Spleen (tissue), 11 donors: ENCODE measurements around the gene VAMP1. TPM values are rescaled to one million over a fixed set of nuclear protein-coding genes. Genes with fewer than 3 reads are reported as not detected.
"Not testable (repeated sequence)": the region's sequence is repeated elsewhere in the genome, so short reads cannot be mapped to it uniquely, and the experiment has no call there.

Source experiments
- DNase-seq: peaks from one replicate; pipeline ENCODE4 v3.0.0-alpha.2; 2020
- H3K27ac ChIP-seq, 8 donors: fragments of 200-600 bp; sonication (generic) in 7 of 8; 1 replicate in 4 of 8; 2 replicates in 4 of 8; pipeline versions ENCODE4 v1.5.0 to v1.8.0; 2016 to 2021; ENCODE audit warnings: inconsistent platforms in 4 of 8, mild to moderate bottlenecking in 4 of 8, moderate library complexity in 1 of 8
- H3K27me3 ChIP-seq, 7 donors: fragments of 200-600 bp; sonication (generic) in 6 of 7; replicated peaks in 1 of 7; 1 replicate in 4 of 7; 2 replicates in 3 of 7; pipeline versions ENCODE4 v1.5.0 to v1.8.0; 2016 to 2021; ENCODE audit warnings: inconsistent platforms in 3 of 7, mild to moderate bottlenecking in 1 of 7
- H3K36me3 ChIP-seq, 6 donors: fragments of 200-600 bp; sonication (generic) in 5 of 6; 1 replicate in 4 of 6; 2 replicates in 2 of 6; pipeline versions ENCODE4 v1.5.0 to v1.8.0; 2016 to 2021; ENCODE audit warnings: inconsistent platforms in 2 of 6
- H3K4me1 ChIP-seq, 6 donors: fragments of 200-600 bp; sonication (generic) in 5 of 6; 1 replicate in 3 of 6; 2 replicates in 3 of 6; pipeline versions ENCODE4 v1.5.0 to v1.8.0; 2016 to 2021; ENCODE audit warnings: inconsistent platforms in 3 of 6
- H3K4me3 ChIP-seq, 8 donors: fragments of 200-600 bp; sonication (generic) in 7 of 8; 1 replicate in 4 of 8; 2 replicates in 4 of 8; pipeline versions ENCODE4 v1.5.0 to v1.8.0; 2016 to 2021; ENCODE audit warnings: inconsistent platforms in 4 of 8, mild to moderate bottlenecking in 4 of 8, moderate library complexity in 2 of 8
- H3K9me3 ChIP-seq, 8 donors: fragments of 200-600 bp; sonication (generic) in 7 of 8; 1 replicate in 4 of 8; 2 replicates in 4 of 8; pipeline versions ENCODE4 v1.5.0 to v1.8.0; 2016 to 2021; ENCODE audit warnings: inconsistent platforms in 4 of 8
- CTCF ChIP-seq, 11 experiments: fragments of 200-600 bp in 7 of 11; fragments of 450-650 bp in 4 of 11; sonication (generic) in 4 of 11; IDR thresholded peaks in 8 of 11; conservative IDR thresholded peaks in 3 of 11; 1 replicate in 7 of 11; 2 replicates in 4 of 11; pipeline versions ENCODE4 v1.4.0 to v1.8.0; 2016 to 2021; ENCODE audit warnings: antibody characterized with exemption in 11 of 11, inconsistent platforms in 4 of 11, mild to moderate bottlenecking in 1 of 11
- POLR2A ChIP-seq, 3 donors: fragments of 450-650 bp; IDR thresholded peaks; one replicate each; pipeline ENCODE4 v1.5.1; 2017; ENCODE audit warnings: antibody characterized with exemption in 3 of 3, mild to moderate bottlenecking in 1 of 3
- POLR2AphosphoS5 ChIP-seq, 3 donors: sonication (generic); formaldehyde crosslinking; IDR thresholded peaks; one replicate each; pipeline ENCODE4 v1.5.1; 2017; ENCODE audit warnings: antibody characterized with exemption in 3 of 3
- WGBS, 5 donors: extraction: QIAGEN DNeasy Blood & Tissue Kit in 3 of 5; methylation state at CpG; one replicate each; pipeline versions ENCODE4 v1.1.5 to v1.1.7; 2013 to 2018; 5-methylcytosine and 5-hydroxymethylcytosine counted together
- intact Hi-C: fragments of 100-400 bp; cut with DNase I; formaldehyde crosslinking; loops from one replicate; pipeline ENCODE4 v1.15.0; 2023; ENCODE audit warnings: low total_unique reads
- polyA plus RNA-seq, 3 donors: library from polyadenylated mRNA; stranded (reverse); fragments of 200-250 nt; gene quantifications; one replicate each; pipeline ENCODE4 v1.2.1, GENCODE V29; 2013
- total RNA-seq, 7 donors: library from RNA; depleted of rRNA in 3 of 7; stranded (reverse); fragments of >200 nt in 3 of 7; fragmentation: NEBNext Ultra II Directional in 4 of 7; extraction: Animal tissue kit (Norgen Biotek cat#: 25700) in 4 of 7; gene quantifications; one replicate each; pipeline versions ENCODE4 v1.1.0 to v1.2.1, GENCODE V29; 2016 to 2021
- donor health status: healthy with polysubstance abuse.
- donor health status: DM: no; HTN: no; CAD: no; lungs with moderate emphysema.
- donor health status: DM: no; HTN: no; CAD: no.
- donor health status: Bipolar disorder and iron deficiency.
- donor health status: healthy.
- donor health status: DM: no; HTN: no; CAD: no.
- donor health status: DM: yes; HTN: yes; CAD: no.

The VAMP1 gene
- total and polyA plus RNA-seq, 10 donors = 11.0 to 32.5 (median 21.0) TPM

- DNase-seq = no peak
- Histone ChIP-seq H3K9me3 (no peaks in the 10 kb centered on the region), H3K4me3 (no peak overlapping the region), H3K4me1 (peaks cover 9 to 22% (median 15%) of the 10 kb centered on the region in 6 donors), H3K36me3 (peaks cover 0 to 20% (median 8%) of the 10 kb centered on the region in 6 donors), H3K27ac (no peak overlapping the region), H3K27me3 (no peaks in the 10 kb centered on the region)
- TF ChIP-seq POLR2A (IDR thresholded peaks at IDR 0.05) (no peak), CTCF (IDR thresholded peaks at IDR 0.05 in 8 of 11, conservative IDR thresholded peaks at IDR 0.05 in 3 of 11) (no peak), POLR2AphosphoS5 (IDR thresholded peaks at IDR 0.05) (no peak)
- intact Hi-C loops = no loop called here
- WGBS, 5 donors = 75 to 82% (median 77%) methylated on average over 4 of the region's 4 CpGs
These were observed 19.0 kb upstream of the VAMP1 start for GRCh38 chr12:6489449-6489848.

- WGBS, 5 donors = 81 to 91% (median 86%) methylated on average over 1 of the region's 1 CpG
- DNase-seq = no peak
- intact Hi-C loops = no loop called here
These were observed 17.8 kb upstream of the VAMP1 start for GRCh38 chr12:6488240-6488639.

GRCh38 chr12:6478416-6478815 lies 7.9 kb upstream of the VAMP1 start:
- WGBS, 5 donors = 87 to 96% (median 92%) methylated on average over 12 to 20 of the region's 20 CpGs
- Histone ChIP-seq H3K4me1 (peaks cover 0 to 9% (median 0%) of the 10 kb centered on the region in 6 donors), H3K36me3 (no peaks in the 10 kb centered on the region), H3K4me3 (no peak overlapping the region), H3K27ac (no peak overlapping the region), H3K9me3 (no peaks in the 10 kb centered on the region), H3K27me3 (no peaks in the 10 kb centered on the region)
- intact Hi-C loops = no loop called here
- no peak for DNase-seq
- TF ChIP-seq POLR2AphosphoS5 (IDR thresholded peaks at IDR 0.05) (no peak), CTCF (IDR thresholded peaks at IDR 0.05 in 8 of 11, conservative IDR thresholded peaks at IDR 0.05 in 3 of 11) (no peak), POLR2A (IDR thresholded peaks at IDR 0.05) (no peak)

More at GRCh38 chr12:6488240-6488639, 17.8 kb upstream of the VAMP1 start:
- Histone ChIP-seq H3K4me3 (no peak overlapping the region), H3K27ac (no peak overlapping the region), H3K27me3 (no peaks in the 10 kb centered on the region), H3K4me1 (peaks cover 8 to 18% (median 11%) of the 10 kb centered on the region in 6 donors), H3K36me3 (peaks cover 0 to 20% (median 8%) of the 10 kb centered on the region in 6 donors), H3K9me3 (no peaks in the 10 kb centered on the region)
- TF ChIP-seq POLR2AphosphoS5 (IDR thresholded peaks at IDR 0.05) = no peak
- no peak for TF ChIP-seq POLR2A (IDR thresholded peaks at IDR 0.05)
- TF ChIP-seq CTCF (IDR thresholded peaks at IDR 0.05 in 8 of 11, conservative IDR thresholded peaks at IDR 0.05 in 3 of 11) = no peak

- H3K27me3 ChIP-seq, H3K4me1 ChIP-seq, DNase-seq, H3K4me3 ChIP-seq, H3K36me3 ChIP-seq, intact Hi-C loops, H3K27ac ChIP-seq, H3K9me3 ChIP-seq: not testable (repeated sequence)
- WGBS, 5 donors = 91 to 97% (median 95%) methylated on average over 24 to 37 of the region's 37 CpGs
These were observed 7.3 kb upstream of the VAMP1 start for GRCh38 chr12:6477601-6478377.
